OCI-LY7 (cell line): ENCODE data around the gene ACSS1.

ENCODE experiments used
- CTCF ChIP-seq: fragments of 200-600 bp; sonication (generic); conservative IDR thresholded peaks from 2 replicates; pipeline ENCODE4 v1.5.1; 2014; ENCODE audit warnings: mild to moderate bottlenecking, antibody characterized with exemption, low read length, moderate library complexity, mixed read lengths
- EZH2phosphoT487 ChIP-seq: fragments of 200-600 bp; sonication (generic); IDR thresholded peaks from 2 replicates; pipeline ENCODE4 v1.6.1; 2018; ENCODE audit warnings: low read depth, borderline replicate concordance, mild to moderate bottlenecking, mixed run types, antibody characterized with exemption, low read length, moderate library complexity, mixed read lengths

- TF ChIP-seq CTCF (no peak), EZH2phosphoT487 (no peak)
Measured at GRCh38 chr20:25012616-25013189, 45.2 kb downstream of the ACSS1 start.
